BE2C (cell line): ENCODE data around the gene FMO1.

Source experiments
- DNase-seq: peaks from one replicate; pipeline ENCODE4 v3.0.0-alpha.2; 2020
- H3K27me3 ChIP-seq: fragments of 250-450 bp; sonication (Bioruptor Pico); 2 replicates; pipeline ENCODE4 v1.5.1; 2020; ENCODE audit warnings: mild to moderate bottlenecking
- H3K36me3 ChIP-seq: fragments of 250-450 bp; sonication (Bioruptor Pico); 2 replicates; pipeline ENCODE4 v1.5.1; 2020; ENCODE audit warnings: mild to moderate bottlenecking
- H3K4me1 ChIP-seq: fragments of 250-450 bp; sonication (Bioruptor Pico); 2 replicates; pipeline ENCODE4 v1.5.1; 2020
- H3K4me3 ChIP-seq: 2 replicates; pipeline ENCODE4 v1.5.1; 2011; ENCODE audit warnings: low read depth, low read length
- H3K9me3 ChIP-seq: fragments of 250-450 bp; sonication (Bioruptor Pico); 2 replicates; pipeline ENCODE4 v1.5.1; 2020
- CTCF ChIP-seq: IDR thresholded peaks from 2 replicates; pipeline ENCODE4 v1.5.1; 2012; ENCODE audit warnings: mild to moderate bottlenecking, low read depth, low read length

FMO1 gene

GRCh38 chr1:171313319-171313834 lies 65.1 kb downstream of the FMO1 start:
- H3K36me3 ChIP-seq = no peaks in the 10 kb centered on the region
- H3K4me3 ChIP-seq = no peak overlapping the region
- DNase-seq = no peak
- no peaks in the 10 kb centered on the region for H3K4me1 ChIP-seq
- H3K9me3 ChIP-seq = no peaks in the 10 kb centered on the region
- no peaks in the 10 kb centered on the region for H3K27me3 ChIP-seq
- TF ChIP-seq CTCF = no peak

GRCh38 chr1:171313835-171314320 lies 65.6 kb downstream of the FMO1 start, which contains the start of gene FMO4:
FMO4 (plus strand) TSS chr1:171314183; CDS start chr1:171319826, 5,643 bp downstream.
- Histone ChIP-seq H3K4me1 (no peaks in the 10 kb centered on the region), H3K36me3 (no peaks in the 10 kb centered on the region), H3K9me3 (no peaks in the 10 kb centered on the region), H3K4me3 (no peak within 1 kb of the TSS), H3K27me3 (no peaks in the 10 kb centered on the region)
- DNase-seq = peak; percentile 77
- peak; percentile 80 for TF ChIP-seq CTCF

GRCh38 chr1:171329251-171329650 lies 81.0 kb downstream of the FMO1 start:
- Histone ChIP-seq H3K4me3 (no peak overlapping the region), H3K27me3 (no peaks in the 10 kb centered on the region), H3K36me3 (no peaks in the 10 kb centered on the region), H3K9me3 (no peaks in the 10 kb centered on the region), H3K4me1 (no peaks in the 10 kb centered on the region)
- no peak for DNase-seq
- no peak for TF ChIP-seq CTCF

- Histone ChIP-seq H3K36me3 (no peaks in the 10 kb centered on the region), H3K4me1 (no peaks in the 10 kb centered on the region), H3K9me3 (no peaks in the 10 kb centered on the region), H3K4me3 (no peak overlapping the region), H3K27me3 (no peaks in the 10 kb centered on the region)
- TF ChIP-seq CTCF = no peak
- DNase-seq = no peak
These were observed 85.8 kb downstream of the FMO1 start for GRCh38 chr1:171334024-171334640.
